PC-9 (cell line): ENCODE measurements around the gene SEMA6D. TPM values are rescaled to one million over a fixed set of nuclear protein-coding genes. Genes with fewer than 3 reads are reported as not detected.

Experiments used
- BruUV-seq: library from RNA; stranded (reverse); fragments of 400-500 nt; replicated peaks from 2 replicates; lab custom pipeline; 2021; lab: Mats Ljungman, UMichigan
- CTCF ChIA-PET: fragments of 300-600 bp; sonication (Branson Sonifier 250); formaldehyde crosslinking; loops from one replicate; lab custom pipeline; 2022; ENCODE audit warnings: antibody characterized with exemption; lab: Charles Lee
- POLR2A ChIA-PET: fragments of 300-600 bp; sonication (Branson Sonifier 250); formaldehyde crosslinking; loops from one replicate; lab custom pipeline; 2022; ENCODE audit warnings: antibody characterized with exemption; ENCODE audit not compliant: unreplicated experiment; lab: Charles Lee
- DNase-seq, 2 experiments: peaks; one replicate each; pipeline versions ENCODE4 v3.0.0 to v3.0.0-alpha.2; 2015 to 2022; ENCODE audit warnings: mixed read lengths in 1 of 2
- H2AFZ ChIP-seq: fragments of 200-600 bp; sonication (generic); 2 replicates; pipeline ENCODE4 v1.8.1; 2017; ENCODE audit warnings: antibody characterized with exemption
- H3F3A ChIP-seq: fragments of 200-600 bp; sonication (generic); 2 replicates; pipeline ENCODE4 v1.8.1; 2017; ENCODE audit warnings: antibody characterized with exemption, mild to moderate bottlenecking, low read depth; ENCODE audit not compliant: insufficient read depth
- H3K27ac ChIP-seq: fragments of 200-600 bp; sonication (generic); 2 replicates; pipeline ENCODE4 v1.6.1; 2016; ENCODE audit warnings: mixed run types
- H3K27me3 ChIP-seq: fragments of 200-600 bp; sonication (generic); 2 replicates; pipeline ENCODE4 v1.6.1; 2016; ENCODE audit warnings: low read depth, mixed run types; ENCODE audit not compliant: insufficient read depth
- H3K36me3 ChIP-seq: fragments of 200-600 bp; sonication (generic); 2 replicates; pipeline ENCODE4 v1.6.1; 2016; ENCODE audit warnings: low read depth, mixed run types
- H3K4me1 ChIP-seq: fragments of 200-600 bp; sonication (generic); replicated peaks from 2 replicates; pipeline ENCODE4 v1.6.1; 2016; ENCODE audit warnings: mixed run types; ENCODE audit not compliant: insufficient read depth
- H3K4me2 ChIP-seq: fragments of 200-600 bp; sonication (generic); 2 replicates; pipeline ENCODE4 v1.6.1; 2017; ENCODE audit warnings: mixed run types
- H3K4me3 ChIP-seq: fragments of 200-600 bp; sonication (generic); 2 replicates; pipeline ENCODE4 v1.6.1; 2016; ENCODE audit warnings: mixed run types
- H3K79me2 ChIP-seq: fragments of 200-600 bp; sonication (generic); 2 replicates; pipeline ENCODE4 v1.6.1; 2017; ENCODE audit warnings: low read depth, mixed run types
- H3K9me2 ChIP-seq: fragments of 200-600 bp; sonication (generic); 2 replicates; pipeline ENCODE4 v1.8.1; 2017; ENCODE audit warnings: mild to moderate bottlenecking; ENCODE audit not compliant: insufficient read depth
- H3K9me3 ChIP-seq: fragments of 200-600 bp; sonication (generic); 2 replicates; pipeline ENCODE4 v1.8.1; 2016; ENCODE audit warnings: low read depth; ENCODE audit not compliant: insufficient read depth
- H4K20me1 ChIP-seq: fragments of 200-600 bp; sonication (generic); 2 replicates; pipeline ENCODE4 v1.8.1; 2017; ENCODE audit not compliant: insufficient read depth
- CTCF ChIP-seq: fragments of 200-600 bp; sonication (generic); conservative IDR thresholded peaks from 2 replicates; pipeline ENCODE4 v1.6.1; 2017; ENCODE audit warnings: mixed run types, antibody characterized with exemption, mild to moderate bottlenecking, moderate library complexity
- EZH2 ChIP-seq: fragments of 200-600 bp; sonication (generic); IDR thresholded peaks from 2 replicates; pipeline ENCODE4 v1.8.0; 2017; ENCODE audit warnings: antibody characterized with exemption, low read depth
- intact Hi-C: fragments of 100-400 bp; cut with micrococcal nuclease; formaldehyde crosslinking; loops from one replicate; pipeline ENCODE4 v1.10.0; 2022; ENCODE audit not compliant: unreplicated experiment
- total RNA-seq: library from RNA; stranded (reverse); gene quantifications from 2 replicates; pipeline ENCODE4 v1.2.3, GENCODE V29; 2021

SEMA6D gene
- total RNA-seq, 1 experiment from 2014 or later: not detected

DNA sequence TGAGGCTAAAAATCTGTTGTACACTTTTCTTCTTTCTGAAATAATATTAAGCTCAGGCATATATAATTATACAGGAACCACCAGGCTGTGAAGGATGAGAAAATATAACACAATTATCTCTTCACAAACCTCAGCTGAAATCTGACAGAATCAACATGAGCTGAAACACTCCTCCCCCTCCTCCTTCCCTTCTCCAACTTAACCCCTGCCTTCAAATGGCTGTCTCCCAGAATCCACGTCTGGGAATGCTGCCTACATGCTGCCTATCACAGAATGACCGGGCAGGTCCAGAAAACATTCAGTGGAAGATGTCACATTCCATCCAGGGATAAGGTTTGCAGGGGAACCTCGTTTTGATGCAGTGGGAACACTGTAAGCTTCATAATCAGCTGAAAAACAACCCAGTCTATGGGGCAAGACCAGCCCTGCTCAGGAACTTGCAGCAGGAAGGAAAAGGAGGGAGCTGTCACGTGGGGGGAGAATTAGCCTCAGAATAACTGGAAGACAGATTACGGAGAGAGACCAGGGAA is 44.0 kb upstream of the SEMA6D start:
- H2AFZ ChIP-seq: no peak overlapping the region
- intact Hi-C loops: no loop called here
- CTCF ChIA-PET: no interaction called here
- POLR2A ChIA-PET: no interaction called here
- TF ChIP-seq CTCF (no peak), EZH2 (no peak)
- H3F3A ChIP-seq: no peaks in the 10 kb centered on the region
- H3K4me2 ChIP-seq: no peak overlapping the region
- H3K4me1 ChIP-seq: no peaks in the 10 kb centered on the region
- DNase-seq: no peak
- H3K27ac ChIP-seq: no peak overlapping the region
- no TSS peak for BruUV-seq
- no peaks in the 10 kb centered on the region for H3K9me3 ChIP-seq
- H3K4me3 ChIP-seq: no peak overlapping the region
- no peaks in the 10 kb centered on the region for H4K20me1 ChIP-seq
- no peaks in the 10 kb centered on the region for H3K79me2 ChIP-seq
- H3K36me3 ChIP-seq: no peaks in the 10 kb centered on the region
- H3K27me3 ChIP-seq: no peaks in the 10 kb centered on the region
- H3K9me2 ChIP-seq: no peaks in the 10 kb centered on the region

GRCh38 chr15:47674586-47675232 is 42.6 kb upstream of the SEMA6D start:
- DNase-seq: no peak
- Histone ChIP-seq H3K4me1 (no peaks in the 10 kb centered on the region), H3K9me2 (no peaks in the 10 kb centered on the region), H3K9me3 (no peaks in the 10 kb centered on the region), H4K20me1 (no peaks in the 10 kb centered on the region), H2AFZ (no peak overlapping the region), H3K36me3 (no peaks in the 10 kb centered on the region), H3K4me2 (no peak overlapping the region), H3K4me3 (no peak overlapping the region), H3F3A (no peaks in the 10 kb centered on the region), H3K27ac (no peak overlapping the region), H3K27me3 (no peaks in the 10 kb centered on the region), H3K79me2 (no peaks in the 10 kb centered on the region)
- TF ChIP-seq CTCF: no peak
- no peak for TF ChIP-seq EZH2
- ChIA-PET POLR2A (no interaction called here), CTCF (no interaction called here)
- intact Hi-C loops: no loop called here
- no TSS peak for BruUV-seq

GRCh38 chr15:47675735-47676134 is 41.6 kb upstream of the SEMA6D start:
- H3K79me2 ChIP-seq: no peaks in the 10 kb centered on the region
- DNase-seq: no peak
- no peaks in the 10 kb centered on the region for H3K9me2 ChIP-seq
- H3K27me3 ChIP-seq: no peaks in the 10 kb centered on the region
- H3K9me3 ChIP-seq: no peaks in the 10 kb centered on the region
- BruUV-seq: no TSS peak
- H2AFZ ChIP-seq: no peak overlapping the region
- POLR2A ChIA-PET: no interaction called here
- H3K4me3 ChIP-seq: no peak overlapping the region
- CTCF ChIA-PET: no interaction called here
- H3K4me2 ChIP-seq: no peak overlapping the region
- TF ChIP-seq EZH2: no peak
- TF ChIP-seq CTCF: no peak
- H3K27ac ChIP-seq: no peak overlapping the region
- no peaks in the 10 kb centered on the region for H4K20me1 ChIP-seq
- no peaks in the 10 kb centered on the region for H3F3A ChIP-seq
- no peaks in the 10 kb centered on the region for H3K36me3 ChIP-seq
- intact Hi-C loops: no loop called here
- no peaks in the 10 kb centered on the region for H3K4me1 ChIP-seq
